SK-MEL-5 (cell line): ENCODE results near the gene S100P. TPM values are rescaled to one million over a fixed set of nuclear protein-coding genes. Genes with fewer than 3 reads are reported as not detected.
"Not testable (repeated sequence)": the region's sequence is repeated elsewhere in the genome, so short reads cannot be mapped to it uniquely, and the experiment has no call there.

ENCODE experiments used
- DNase-seq: peaks from one replicate; pipeline ENCODE4 v3.0.0-alpha.2; 2016; ENCODE audit warnings: low read depth, low spot score
- in situ Hi-C: cut with HindIII; loops from 2 replicates; pipeline ENCODE4 v1.10.0; 2016; ENCODE audit warnings: low sequenced_read_pairs, high pct_unique_total_duplicates, low pct_unique_long_range_greater_than_20kb
- total RNA-seq: library from RNA; depleted of rRNA; stranded (reverse); fragments of >200 nt; shearing (Covaris generic); gene quantifications from 2 replicates; pipeline ENCODE4 v1.2.3, GENCODE V29; 2014

Gene S100P
- total RNA-seq, 1 experiment from 2014 or later: 0.40 TPM

DNA sequence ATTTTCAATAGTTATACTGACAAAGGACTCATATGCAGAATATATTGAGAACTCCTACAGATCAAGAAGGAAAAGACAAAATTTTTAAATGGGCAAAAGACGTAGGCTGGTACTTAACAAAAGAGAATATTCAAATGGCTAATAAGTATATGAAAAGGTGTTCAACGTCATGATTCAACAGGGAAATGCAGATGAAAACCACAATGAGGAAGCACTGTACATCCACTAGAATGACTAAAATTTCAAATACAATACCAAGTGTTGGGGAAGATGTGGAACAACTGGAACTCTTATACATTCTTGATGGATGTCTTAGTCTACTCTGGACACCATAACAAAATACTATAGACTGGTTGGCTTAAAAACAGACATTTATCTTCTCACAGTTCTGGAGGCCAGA is 17.3 kb downstream of the S100P start:
- no peak for DNase-seq

DNA sequence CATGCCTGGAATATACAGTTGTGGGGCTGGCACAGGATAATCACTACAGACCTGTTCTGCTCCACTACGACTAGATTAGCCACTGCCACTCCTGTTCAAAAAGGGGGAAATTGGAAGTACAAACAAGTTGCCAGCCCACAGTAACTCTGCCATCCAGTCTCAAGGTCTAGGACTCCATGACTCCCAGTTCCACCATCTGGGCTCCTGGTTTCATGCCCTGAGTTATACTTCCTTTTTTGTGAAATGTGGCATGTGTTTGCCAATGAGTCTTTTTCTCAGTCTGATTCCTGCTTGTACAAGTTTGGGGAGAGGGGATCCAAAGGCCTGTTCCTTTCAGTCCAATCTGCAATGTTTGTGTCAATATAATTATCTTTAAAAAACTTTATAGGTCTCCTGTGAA is 21.3 kb downstream of the S100P start:
- in situ Hi-C loops: no loop called here
- no peak for DNase-seq

More for the DNA sequence above, 17.3 kb downstream of the S100P start:
- in situ Hi-C loops: no loop called here

DNA sequence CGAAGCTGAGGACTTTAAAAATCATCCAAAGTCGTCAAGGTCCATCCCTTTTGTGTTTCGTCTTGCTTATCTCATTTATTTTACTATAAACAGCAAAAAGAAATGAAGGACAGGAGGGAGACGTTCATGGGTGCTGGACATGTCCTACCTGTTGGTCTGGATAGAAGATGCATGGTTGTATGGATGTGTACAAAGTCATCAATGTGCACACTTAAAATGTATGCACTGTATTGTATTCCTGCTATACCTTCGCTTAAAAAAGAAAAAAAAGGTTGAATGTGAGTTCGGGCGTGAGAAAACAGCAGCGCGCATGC is 22.0 kb downstream of the S100P start:
- in situ Hi-C loops: no loop called here

DNA sequence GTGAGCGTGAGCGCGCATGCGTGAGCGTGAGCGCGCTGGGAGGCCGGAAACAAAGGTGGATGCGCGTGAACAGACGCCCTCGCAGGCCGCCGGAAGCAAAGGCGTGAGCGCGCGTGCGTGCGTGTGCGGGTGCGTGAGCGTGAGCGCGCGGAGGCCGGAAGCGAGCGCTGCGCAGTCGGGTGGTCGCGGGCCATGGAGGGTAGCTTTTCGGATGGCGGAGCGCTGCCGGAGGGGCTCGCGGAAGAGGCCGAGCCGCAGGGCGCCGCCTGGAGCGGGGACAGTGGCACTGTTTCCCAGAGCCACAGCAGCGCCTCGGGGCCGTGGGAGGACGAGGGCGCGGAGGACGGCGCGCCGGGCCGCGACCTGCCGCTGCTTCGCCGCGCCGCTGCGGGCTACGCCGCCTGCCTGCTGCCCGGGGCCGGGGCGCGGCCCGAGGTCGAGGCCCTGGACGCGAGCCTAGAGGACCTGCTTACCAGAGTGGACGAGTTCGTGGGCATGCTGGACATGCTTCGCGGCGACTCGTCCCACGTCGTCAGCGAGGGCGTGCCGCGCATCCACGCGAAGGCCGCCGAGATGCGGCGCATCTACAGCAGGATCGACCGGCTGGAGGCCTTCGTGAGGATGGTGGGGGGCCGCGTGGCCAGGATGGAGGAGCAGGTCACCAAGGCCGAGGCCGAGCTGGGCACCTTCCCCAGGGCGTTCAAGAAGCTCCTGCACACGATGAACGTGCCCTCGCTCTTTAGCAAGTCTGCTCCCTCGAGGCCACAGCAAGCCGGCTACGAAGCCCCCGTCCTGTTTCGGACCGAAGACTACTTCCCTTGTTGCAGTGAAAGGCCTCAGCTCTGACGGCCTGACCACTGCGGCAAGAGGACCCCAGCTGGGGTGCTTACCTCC is 22.6 kb downstream of the S100P start, which contains the start of gene BLOC1S4:
Gene BLOC1S4 (plus strand): TSS at position 157 of the 894 bp plus-strand sequence. CDS start 36 bp downstream, at position 193.
- in situ Hi-C loops: no loop called here
- DNase-seq: peak; percentile 86

More for the DNA sequence above, 22.0 kb downstream of the S100P start:
- DNase-seq: no peak

DNA sequence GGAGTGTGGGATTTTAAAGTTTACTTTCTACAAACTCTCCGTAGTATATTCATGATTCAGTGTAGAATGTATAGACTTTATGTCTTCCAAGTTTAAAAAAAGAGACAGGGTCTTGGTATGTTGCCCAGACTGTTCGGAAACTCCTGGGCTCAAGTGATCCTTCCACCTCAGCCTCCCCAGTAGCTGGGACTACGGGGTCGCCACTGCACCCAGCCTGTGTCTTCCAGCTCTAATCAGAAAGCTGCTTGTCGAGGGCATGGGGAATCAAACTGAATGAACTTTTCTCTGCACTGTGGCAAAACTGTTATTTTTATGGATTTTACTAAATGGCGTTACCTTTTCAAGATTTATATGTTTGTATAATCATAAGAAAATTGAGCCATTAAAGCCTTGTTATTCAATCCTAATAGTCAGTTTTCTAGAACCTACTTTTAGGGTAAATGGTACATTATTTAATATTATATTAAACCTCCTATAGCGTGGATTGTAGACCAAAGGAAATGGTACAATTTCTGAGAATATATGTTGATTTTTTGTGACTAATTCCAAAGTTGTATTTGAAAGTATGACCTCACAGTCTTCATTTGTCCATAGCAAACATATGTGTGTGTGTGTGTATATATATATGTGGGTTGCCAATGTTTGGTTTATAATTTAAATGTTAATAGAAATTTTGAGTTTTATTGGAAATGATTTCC is 23.4 kb downstream of the S100P start:
- in situ Hi-C loops: no loop called here

DNA sequence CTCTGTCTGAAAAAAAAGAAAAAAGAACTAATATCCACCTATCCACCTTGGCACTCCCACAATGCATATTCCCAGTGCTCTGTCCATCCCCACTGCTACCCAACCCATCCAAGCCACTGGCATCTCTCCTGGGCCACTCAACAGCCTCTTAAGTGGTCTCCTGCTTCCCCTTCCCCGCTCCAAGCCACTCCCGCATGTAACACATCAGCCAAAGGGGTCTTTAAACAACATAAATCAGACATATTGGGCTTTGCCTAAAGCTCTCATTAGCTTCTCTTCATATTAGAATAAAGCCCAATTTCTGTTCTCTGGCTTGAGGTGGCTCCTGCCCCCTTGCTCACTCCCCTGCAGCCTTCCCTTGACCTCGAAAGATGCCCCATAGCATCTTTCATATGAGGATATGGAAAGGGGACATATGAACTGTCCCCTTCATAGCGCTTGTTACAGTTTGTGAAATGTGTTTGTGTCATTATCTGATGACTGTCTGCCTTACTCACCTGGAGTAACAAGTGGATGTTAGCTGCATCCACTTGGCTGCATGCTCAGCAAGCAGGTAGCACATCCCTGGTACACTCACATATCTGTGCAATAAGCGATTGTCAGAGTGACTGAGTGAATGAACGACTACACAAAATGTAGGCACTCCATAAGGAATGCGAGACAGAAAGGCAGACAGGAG is 25.4 kb downstream of the S100P start:
- DNase-seq: no peak
- in situ Hi-C loops: no loop called here

More for the DNA sequence above, 23.4 kb downstream of the S100P start:
- DNase-seq: no peak

DNA sequence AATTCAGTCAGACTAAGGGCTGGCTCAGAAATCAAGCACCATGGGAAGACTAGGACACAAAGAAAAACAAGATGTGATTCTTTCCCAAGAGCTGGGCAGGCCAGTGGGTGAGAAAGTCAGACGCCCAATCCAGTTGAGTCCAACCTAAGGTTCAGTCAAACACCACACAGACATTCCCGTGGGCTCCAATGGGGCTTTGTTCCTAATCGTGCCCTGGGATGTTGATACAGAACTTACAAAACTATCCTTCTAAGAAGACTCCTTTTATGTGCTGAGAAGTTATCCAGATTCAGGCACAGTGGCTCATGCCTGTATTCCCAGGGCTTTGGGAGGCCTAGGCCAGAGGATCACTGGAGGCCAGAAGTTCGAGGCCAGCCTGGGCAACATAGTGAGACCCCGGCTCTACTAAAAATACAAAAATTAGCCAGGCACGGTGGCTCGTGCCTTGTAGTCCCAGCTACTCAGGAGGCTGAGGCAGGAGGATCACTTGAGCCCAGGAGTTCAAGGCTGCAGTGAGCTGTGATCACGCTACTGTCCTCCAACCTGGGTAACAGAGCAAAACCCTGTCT is 26.0 kb downstream of the S100P start:
- in situ Hi-C loops: no loop called here
- no peak for DNase-seq

DNA sequence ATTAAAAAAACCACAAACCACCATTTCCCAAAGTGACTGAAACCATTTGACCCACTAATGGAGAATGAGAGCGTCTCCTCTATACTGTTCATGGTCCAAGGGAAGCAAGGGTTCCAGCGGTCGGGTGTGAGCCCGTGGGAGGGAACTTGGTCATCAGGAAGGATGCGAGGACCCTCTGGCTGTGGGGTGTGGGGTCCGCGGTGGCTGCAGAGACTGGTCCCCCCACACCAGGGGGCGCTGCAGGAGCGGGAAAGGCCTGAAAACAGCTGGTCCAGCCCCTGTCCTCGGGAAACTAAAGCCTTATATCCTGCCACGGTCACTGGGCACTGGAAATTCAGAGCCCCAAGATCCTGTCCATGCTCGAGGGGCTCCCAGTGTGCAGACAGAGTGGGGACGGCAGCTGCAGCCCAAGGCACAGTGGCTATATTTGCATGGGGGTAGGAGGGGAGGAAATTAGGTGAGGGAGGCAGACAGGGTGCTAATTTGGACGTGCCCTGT is 26.6 kb downstream of the S100P start:
- in situ Hi-C loops: no loop called here
- peak; percentile 80 for DNase-seq

DNA sequence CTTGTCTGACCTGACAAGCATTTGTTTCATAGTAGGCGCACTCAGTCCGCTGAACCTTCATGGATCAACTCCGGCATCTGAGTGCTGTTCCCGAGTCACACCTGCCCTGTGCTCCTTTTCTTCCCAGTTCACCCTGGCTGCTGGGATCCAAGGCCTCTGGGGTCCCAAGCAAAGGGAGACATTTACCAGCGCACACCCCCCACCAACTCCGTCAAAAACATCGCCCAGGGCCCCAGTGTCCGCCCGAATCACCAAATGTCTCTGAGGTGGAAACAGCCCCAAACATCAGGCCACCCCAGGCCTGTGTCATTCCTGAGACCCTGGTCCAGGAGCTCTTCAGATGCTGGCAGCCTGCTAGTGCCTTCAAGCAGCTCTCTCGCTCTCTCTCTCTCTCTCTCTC is 27.4 kb downstream of the S100P start:
- no peak for DNase-seq
- in situ Hi-C loops: no loop called here

DNA sequence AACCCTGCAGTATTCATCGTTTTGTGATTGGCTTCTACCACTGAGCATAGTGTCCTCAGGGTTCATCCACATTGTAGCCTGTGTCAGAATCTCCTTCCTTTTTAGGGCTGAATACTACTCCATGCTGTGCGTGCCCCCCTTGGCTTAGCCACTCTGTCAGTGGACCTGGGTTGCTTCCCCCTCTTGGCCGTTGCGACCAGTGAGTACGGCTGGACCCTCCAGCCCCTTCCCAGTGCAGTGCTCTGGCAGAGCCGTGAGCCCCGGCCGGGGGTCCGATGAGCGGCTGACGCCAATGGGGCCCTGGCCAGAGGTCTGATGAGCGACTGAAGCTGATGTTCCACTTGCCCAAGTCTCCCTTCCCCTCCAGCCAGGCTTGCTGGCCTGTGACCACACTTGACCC is 29.2 kb downstream of the S100P start:
- in situ Hi-C loops: no loop called here

DNA sequence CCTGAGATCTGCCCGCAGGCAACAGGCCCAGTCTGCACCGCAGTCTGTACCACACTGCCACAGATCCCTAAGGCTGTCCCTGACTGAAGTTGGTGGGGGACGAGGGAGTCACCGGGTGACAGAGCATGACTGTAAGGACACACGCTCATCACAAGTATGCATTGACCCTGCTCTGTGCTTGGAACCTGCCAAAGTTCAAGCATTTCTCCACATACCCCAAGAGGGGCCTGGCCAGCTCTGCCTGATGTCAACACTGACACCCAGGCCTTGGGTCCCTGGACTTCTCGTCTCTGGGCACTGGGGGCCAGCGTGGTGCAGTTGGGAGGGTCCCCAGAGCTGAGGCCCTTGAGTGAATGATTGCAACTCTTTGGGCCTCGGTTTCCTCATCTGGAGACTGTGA is 30.2 kb downstream of the S100P start:
- in situ Hi-C loops: no loop called here
- DNase-seq: no peak

More for the DNA sequence above, 29.2 kb downstream of the S100P start:
- no peak for DNase-seq

DNA sequence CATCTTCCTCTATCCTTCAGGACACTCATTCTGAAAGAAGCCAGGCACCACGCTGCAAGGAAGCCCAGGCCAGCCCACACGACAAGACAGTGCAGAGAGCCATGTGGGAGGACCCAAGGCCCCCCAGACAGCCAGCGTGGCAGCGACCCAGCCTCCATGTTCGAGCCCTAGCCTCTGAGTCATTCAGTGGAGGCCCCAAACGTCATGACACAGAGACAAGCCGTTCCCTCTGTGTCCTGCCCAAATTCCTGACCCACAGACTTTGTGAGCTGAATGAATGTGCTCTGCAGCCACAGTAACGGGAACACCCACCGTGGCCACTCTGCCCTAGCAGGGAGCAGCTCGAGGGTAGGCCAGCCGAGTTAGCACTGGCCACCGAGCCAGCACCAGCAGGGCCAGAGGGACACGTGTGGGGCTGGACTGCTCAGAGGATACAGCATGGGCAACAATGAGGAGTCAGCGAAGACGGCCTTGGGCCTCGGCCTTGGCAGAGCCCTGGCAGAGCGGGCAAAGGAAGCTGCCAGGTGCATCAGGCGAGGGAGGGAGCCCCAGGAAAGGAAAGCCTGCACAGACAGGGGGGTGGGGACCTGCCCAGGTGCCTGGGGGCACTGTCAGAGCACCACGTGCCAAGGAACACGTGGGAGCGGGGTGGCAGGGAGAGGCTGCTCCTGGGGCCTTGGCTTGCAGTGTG is 30.9 kb downstream of the S100P start:
- no peak for DNase-seq
- in situ Hi-C loops: no loop called here

DNA sequence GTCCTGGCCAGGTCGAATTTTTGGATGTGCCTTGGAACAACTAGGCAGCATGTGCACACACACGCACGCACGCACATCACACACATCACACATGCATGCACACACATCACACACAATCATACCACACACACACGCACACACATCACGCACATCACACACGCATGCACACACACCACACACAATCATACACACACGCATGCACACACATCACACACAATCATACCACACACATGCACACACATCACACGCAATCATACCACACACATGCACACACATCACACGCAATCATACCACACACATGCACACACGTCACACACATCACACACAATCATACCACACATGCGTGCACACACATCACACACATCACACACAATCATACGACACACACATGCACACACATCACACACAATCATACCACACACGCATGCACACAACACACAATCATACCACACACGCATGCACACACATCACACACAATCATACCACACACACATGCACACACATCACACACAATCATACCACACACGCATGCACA is 31.8 kb downstream of the S100P start:
- in situ Hi-C loops, DNase-seq: not testable (repeated sequence)

DNA sequence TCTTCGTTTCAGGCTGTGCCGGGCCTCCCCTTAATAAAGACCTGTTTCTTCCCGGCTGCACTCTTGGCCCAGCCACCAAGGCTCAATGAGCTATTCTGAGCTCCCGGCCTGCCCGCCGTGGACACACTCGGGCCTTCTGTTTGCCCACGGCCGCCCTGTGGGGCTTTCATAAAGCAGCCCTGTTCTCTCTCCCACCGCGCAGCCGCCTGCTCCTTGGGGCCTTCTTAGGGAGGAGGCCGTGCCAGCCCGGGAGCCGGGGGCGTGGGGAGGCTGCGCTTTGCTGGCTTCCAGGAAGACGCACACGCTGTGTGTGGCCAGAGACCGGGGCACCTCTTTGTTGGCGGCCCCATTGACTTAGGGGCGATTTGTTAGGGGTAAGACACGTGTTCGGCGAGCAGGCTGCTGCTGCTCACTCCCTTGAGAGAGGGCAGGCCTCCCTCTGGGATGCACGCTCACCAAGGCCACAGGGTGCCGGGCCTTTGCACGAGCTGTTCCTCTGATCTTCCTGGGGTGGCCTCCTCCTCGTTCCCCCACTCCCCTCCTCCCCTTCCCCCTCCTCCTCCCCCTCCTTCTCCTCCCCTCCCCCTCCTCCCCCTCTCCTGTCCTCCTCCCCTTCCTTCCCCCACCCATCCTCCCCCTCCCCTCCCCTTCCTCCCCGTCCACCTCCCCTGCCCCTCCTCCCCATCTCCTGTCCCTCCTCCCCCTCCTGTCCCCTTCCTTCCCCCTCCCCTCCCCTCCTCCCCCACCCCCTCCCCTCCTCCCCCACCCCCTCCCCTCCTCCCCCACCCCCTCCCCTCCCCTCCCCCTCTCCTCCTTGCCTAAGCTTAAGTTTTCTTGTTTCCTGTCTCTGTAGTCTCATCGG is 33.6 kb downstream of the S100P start:
- in situ Hi-C loops: no loop called here
- peak; percentile 94 for DNase-seq

DNA sequence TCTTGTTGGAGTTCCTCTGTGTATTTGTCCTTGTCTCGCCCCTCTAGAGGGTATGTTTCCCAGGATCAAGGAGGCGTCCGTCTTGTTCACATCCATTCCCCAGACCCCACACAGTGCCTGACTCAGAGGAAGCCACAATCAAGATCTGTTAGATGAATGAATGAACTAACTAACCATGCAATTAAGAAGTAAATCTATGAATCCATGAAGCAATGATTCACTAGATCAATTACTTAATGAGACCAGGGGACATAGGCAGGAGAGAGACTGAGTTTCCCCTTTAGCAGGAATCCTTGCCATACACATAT is 34.2 kb downstream of the S100P start:
- DNase-seq: no peak
- in situ Hi-C loops: no loop called here

DNA sequence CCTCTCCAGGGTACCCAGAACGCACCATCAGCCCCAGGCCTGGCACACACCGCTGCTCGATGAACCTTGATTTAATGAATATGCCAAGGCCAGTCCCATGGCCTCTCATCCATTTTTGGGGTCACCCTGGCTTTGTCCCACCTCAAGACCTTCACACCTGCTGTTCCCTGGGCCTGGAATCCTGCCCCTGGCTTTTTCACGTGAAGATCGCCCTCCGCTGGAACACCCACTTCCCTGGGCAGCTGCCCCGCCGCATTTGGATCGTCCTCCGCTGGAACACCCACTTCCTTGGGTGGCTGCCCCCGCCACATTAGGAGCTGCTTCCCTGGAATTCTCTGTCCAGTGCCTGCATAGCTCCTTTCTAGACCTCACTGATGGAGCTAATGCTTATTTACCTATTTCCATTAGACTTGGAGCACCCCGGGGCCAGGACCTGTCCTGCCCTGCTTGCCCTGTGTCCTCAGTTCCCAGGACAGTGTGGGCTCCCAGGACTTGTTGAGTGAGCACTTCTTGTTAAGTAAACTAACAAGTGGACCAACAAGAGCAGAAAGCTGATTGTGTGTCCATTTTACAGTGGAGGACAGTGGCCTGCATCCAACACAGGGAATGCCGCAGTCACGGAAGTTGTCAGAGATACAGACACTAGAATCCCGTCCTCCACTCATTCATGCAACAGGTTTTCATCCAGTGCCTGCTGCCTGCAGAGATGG is 34.8 kb downstream of the S100P start:
- no peak for DNase-seq
- in situ Hi-C loops: no loop called here
